Fibroblast of mammary gland (primary cell): ENCODE data around the gene ADM2.
"Not testable (repeated sequence)": the region's sequence is repeated elsewhere in the genome, so short reads cannot be mapped to it uniquely, and the experiment has no call there.

Experiments used
- DNase-seq: peaks from one replicate; pipeline ENCODE4 v3.0.0-alpha.2; 2010; ENCODE audit warnings: low read depth
- H3K4me3 ChIP-seq: 2 replicates; pipeline ENCODE4 v1.5.1; 2011; ENCODE audit warnings: low read depth, mild to moderate bottlenecking, low read length, moderate library complexity; ENCODE audit not compliant: control insufficient read depth
- CTCF ChIP-seq: conservative IDR thresholded peaks from 2 replicates; pipeline ENCODE4 v1.5.1; 2011; ENCODE audit warnings: low read depth, low read length, inconsistent platforms; ENCODE audit not compliant: control insufficient read depth, insufficient read depth

ADM2 gene

GRCh38 chr22:50481440-50482106, at the start of gene ADM2:
Gene ADM2, plus strand, starts transcription at chr22:50481543. Its CDS starts 305 bp downstream, at chr22:50481848.
- peak within 1 kb of the TSS; percentile 19 for H3K4me3 ChIP-seq
- DNase-seq, result no peak
- no peak for TF ChIP-seq CTCF

GRCh38 chr22:50432131-50432876, 49.0 kb upstream of the ADM2 start:
- TF ChIP-seq CTCF, result no peak
- no peak overlapping the region for H3K4me3 ChIP-seq
- DNase-seq, result no peak

- DNase-seq, H3K4me3 ChIP-seq: not testable (repeated sequence)
These were observed 48.3 kb upstream of the ADM2 start for GRCh38 chr22:50432877-50433510.

- DNase-seq, result no peak
These were observed 46.5 kb upstream of the ADM2 start for GRCh38 chr22:50434849-50435248.

GRCh38 chr22:50435291-50436014, 45.9 kb upstream of the ADM2 start:
- no peak for TF ChIP-seq CTCF
- no peak overlapping the region for H3K4me3 ChIP-seq
- DNase-seq, result no peak

More at GRCh38 chr22:50434849-50435248, 46.5 kb upstream of the ADM2 start:
- H3K4me3 ChIP-seq, result no peak overlapping the region
- no peak for TF ChIP-seq CTCF

GRCh38 chr22:50436015-50436830, 45.1 kb upstream of the ADM2 start:
- TF ChIP-seq CTCF, result no peak
- no peak for DNase-seq
- H3K4me3 ChIP-seq, result no peak overlapping the region
